Measurements from ENCODE around the gene NBPF3.
"Not testable (repeated sequence)": the region's sequence is repeated elsewhere in the genome, so short reads cannot be mapped to it uniquely, and the experiment has no call there.

Gene NBPF3

GRCh38 chr1:21518774-21519455, 79.0 kb downstream of the NBPF3 start:
- no peak for DNase-seq (ENCODE audit: low spot score)

DNA sequence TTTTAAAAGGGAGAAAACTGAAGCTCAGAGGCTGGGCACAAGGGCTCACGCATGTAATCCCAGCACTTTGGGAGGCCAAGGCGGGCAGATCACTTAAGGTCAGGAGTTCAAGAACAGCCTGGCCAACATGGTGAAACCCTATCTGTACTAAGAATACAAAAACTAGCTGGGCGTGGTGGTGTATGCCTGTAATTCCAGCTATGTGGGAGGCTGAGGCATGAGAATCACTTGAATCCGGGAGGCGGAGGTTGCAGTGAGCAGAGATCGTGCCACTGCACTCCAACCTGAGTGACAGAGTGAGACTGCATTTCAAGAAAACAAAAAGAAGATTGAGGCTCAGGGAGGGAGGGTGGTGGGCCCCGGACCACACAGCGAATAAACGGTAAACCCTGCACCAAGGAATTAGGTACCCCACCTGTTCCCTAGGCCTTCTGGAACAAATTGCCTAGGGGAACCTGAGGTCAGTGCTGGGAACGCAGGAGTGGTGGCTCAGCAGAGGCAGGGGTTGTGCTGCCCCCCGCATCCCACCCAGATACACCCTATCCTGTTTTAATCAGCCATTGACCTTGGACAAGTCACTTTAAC, 79.6 kb downstream of the NBPF3 start:
- DNase-seq (ENCODE audit: low spot score), result not testable (repeated sequence)

DNA sequence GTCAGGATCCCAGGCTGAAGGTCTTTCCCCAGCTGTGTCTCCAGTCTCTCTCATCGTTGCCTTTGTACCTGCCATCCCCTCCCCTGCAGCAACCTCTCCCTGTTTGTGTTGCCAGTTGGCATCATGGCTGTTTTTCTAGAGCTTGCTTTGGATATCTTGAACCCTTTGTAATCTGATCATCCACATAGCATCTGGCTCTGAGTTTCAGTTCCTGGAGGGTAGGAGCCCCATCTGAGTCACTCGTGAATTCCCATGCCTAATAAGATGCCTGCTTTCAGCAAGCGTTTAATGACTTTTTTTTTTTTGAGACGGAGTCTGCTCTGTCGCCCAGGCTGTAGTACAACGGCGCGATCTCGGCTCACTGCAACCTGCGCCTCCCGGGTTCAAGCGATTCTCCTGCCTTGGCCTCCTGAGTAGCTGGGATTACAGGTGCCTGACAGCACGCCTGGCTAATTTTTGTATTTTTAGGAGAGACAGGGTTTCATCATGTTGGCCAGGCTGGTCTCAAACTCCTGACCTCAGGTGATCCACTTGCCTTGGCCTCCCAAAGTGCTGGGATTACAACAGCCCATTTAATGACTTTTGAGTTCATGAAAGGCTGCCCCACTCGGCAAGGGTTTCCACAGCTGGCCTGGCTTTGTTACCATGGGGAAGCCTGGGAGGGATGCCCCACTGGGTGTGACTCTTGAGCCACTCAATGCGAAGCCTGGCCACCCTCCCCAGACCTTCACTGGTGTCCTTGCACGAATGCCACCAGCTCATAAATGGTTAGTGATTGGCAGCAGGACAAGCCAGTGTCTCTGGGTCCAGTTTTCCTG, 81.2 kb downstream of the NBPF3 start:
- DNase-seq (ENCODE audit: low spot score), result no peak

DNA sequence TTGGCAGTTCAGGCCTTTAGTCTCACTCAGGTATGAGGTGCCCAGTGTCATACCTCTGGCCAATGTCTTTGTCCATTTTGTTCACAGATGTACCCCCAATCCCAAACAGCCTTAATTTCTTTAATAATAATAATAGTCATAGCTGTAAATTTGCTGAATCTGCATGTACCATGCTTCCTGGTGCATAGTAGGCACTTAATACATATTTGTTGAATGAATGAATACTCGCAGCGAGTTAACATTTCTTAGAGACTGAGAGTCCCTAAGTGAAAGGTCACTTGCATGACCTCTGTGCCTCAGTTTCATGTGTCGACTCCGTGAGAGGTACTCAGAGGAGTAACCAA, 81.8 kb downstream of the NBPF3 start:
- DNase-seq (ENCODE audit: low spot score), result no peak

- DNase-seq (ENCODE audit: low spot score), result no peak
These were observed 82.6 kb downstream of the NBPF3 start for GRCh38 chr1:21522525-21523038.

- DNase-seq (ENCODE audit: low spot score), result no peak
These were observed 83.4 kb downstream of the NBPF3 start for GRCh38 chr1:21523297-21523813.

- DNase-seq (ENCODE audit: low spot score), result no peak
These were observed 84.3 kb downstream of the NBPF3 start for GRCh38 chr1:21524220-21524619.

DNA sequence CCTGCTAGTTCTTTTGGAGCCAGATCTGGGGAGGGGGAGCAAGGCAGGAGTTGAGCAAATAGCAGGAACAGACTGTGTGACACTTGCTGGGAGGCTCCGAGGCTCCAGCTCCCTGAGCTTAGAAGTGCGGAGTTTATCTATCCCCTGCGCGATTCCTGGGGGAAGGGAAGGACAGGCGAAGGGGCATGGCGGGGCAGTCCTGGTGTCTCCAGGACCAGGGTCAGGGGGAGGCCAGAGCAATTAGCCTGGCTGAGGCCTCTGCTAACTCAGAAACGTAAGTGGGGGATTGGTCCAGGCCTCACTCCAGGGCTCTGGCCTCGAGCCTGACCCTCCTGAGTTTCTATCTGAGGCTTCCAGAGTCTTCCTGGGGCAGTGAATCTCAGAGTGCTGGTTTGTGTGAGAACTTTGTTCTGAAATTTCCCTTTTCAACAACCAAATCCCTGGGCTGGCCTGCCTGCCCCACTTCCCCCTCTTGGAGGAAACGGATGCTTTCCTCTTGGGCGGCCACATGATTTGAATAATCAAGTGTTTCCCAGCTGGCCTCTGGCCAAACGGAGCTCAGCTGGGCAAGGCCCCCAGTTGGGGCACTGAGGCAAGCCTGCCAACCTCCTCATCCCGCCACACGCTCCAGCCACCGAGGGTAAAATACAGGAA, 84.9 kb downstream of the NBPF3 start:
- no peak for DNase-seq (ENCODE audit: low spot score)

DNA sequence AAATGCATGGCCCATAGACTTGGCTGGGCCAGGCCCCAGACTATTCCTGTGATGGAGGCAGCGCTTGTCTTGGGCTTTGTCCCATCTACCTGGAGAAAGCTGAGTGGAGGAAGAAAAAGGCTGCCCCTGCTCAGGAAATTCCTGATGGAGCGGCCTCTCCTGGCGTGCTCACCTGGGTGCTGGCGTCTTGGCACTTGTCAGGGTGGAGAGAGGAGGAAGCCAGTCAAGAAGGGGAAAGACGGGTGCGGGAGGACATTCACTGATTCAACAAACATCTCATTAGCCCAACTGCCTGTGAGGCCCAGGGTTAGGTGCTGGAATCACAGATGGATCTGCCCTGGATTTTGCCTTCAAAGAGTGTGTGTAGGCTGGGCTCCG, 85.4 kb downstream of the NBPF3 start:
- no peak for DNase-seq (ENCODE audit: low spot score)

DNA sequence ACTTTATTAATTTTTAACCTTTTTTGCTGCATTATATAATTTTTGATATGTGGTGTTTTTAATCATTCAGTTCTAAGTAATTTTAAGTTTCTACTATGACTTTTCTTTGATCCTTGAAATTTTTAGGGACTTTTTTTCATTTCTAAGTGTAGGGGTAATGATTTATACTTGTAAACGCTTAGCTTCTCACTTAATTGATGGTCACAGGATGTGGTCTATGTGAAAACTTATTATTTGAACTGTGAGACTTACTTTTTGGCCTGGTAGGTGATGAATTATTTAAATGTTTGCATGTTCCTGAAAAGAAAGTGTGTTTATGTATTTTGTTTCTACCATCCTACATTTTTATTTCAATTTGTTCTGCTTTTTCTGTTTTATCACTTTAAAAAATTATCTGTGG, 86.5 kb downstream of the NBPF3 start:
- no peak for DNase-seq (ENCODE audit: low spot score)

DNA sequence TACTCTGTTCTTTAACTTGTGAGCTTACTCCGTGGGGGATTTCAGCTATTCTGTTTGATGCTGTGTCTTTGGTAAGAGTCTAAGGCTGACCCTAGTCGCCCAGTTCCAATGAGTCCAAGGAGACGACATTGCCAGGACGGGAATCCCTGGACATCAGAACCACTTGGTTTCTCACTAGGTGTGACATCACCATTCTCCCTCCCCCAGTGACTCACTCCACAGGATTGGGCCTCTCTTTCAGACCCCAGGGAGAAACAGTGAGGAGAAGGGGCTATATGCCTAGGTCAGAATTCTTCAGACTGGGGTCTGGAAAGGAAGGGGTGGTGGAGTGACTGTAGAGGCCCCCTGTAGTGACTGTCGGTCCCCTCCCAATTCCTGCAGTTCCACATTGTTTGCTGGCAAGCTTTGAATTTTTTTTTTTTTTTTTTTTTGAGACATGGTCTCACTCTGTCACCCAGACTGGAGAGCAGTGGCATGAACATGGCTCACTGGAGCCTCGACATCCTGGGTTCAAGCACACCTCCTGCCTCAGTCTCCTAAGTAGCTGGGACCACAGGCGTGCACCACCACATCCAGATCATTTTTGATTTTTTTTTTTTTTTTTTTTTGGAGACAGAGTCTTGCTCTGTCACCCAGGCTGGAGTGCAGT, 90.6 kb downstream of the NBPF3 start:
- no peak for DNase-seq (ENCODE audit: low spot score)

GRCh38 chr1:21531241-21531640, 91.3 kb downstream of the NBPF3 start:
- DNase-seq (ENCODE audit: low spot score), result no peak

DNA sequence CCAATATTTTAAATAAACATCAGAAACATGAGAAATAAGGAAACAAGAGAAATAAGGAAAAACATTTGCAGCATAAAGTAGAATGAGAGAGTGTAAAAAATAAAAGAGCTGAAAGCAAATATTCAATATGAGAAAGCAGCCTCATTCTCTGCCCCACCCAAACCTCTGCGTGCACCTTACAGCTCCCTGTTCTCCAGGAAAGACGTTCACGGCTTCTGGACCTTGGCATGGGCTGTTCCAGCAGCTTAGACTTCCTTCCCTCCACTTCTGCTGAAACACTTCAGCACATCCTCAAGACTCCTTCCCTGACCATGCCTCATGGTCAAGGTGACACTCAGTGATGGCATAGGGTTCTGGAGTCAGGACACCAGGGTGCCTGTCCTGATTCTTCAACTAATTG, 92.6 kb downstream of the NBPF3 start:
- DNase-seq (ENCODE audit: low spot score), result no peak

DNA sequence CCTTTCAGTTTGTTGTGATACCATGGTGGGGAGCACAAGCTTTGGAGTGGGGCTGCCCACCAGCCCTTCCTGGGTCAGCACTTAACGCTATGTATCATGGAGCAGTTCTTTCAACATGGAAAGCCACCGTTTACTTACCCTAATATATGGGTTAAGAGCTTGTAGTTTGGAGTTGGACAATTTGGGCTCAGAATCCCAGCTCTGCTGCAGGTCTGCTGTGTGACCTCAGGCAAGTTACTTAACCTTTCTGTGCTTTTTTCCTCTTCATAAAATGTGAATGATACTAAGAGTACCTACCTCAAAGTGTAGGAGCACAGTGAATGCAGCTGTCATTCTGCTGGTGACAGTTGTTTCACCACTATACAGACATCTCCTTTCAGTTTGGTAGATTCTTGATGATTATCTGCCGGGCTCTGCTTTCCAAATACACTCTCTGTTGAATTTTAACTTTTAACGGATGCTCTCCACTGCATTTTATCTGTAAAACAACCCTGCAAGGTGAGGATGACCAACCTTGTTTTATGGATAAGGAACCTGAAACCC, 93.1 kb downstream of the NBPF3 start:
- no peak for DNase-seq (ENCODE audit: low spot score)

GRCh38 chr1:21534146-21534545, 94.2 kb downstream of the NBPF3 start:
- DNase-seq (ENCODE audit: low spot score), result no peak

Measured in CD4-positive, alpha-beta T cell treated with Interleukin-15 for 4 hours (primary cell).